ENCODE results near the gene CNGA3.

DNA sequence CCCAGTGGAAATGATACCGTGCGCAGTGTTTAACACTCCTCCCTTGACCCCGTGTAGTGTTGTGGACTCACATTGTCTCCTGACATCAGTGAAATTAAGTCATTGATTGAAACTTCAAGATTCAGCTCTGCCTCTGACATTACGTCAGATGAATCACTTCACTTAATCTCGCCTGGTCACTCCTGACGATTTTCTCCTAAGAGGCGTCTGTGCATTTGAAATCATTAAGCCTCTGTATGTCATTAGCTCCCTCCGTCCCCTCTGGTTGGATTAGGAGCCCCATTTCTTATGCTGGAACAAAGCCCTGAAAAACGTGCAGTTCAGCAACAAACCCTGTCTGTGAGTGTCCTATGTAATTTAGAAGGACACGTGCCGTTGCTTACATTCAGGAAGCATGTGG lies 36.7 kb upstream of the CNGA3 start:
- TF ChIP-seq, protein P1, sequence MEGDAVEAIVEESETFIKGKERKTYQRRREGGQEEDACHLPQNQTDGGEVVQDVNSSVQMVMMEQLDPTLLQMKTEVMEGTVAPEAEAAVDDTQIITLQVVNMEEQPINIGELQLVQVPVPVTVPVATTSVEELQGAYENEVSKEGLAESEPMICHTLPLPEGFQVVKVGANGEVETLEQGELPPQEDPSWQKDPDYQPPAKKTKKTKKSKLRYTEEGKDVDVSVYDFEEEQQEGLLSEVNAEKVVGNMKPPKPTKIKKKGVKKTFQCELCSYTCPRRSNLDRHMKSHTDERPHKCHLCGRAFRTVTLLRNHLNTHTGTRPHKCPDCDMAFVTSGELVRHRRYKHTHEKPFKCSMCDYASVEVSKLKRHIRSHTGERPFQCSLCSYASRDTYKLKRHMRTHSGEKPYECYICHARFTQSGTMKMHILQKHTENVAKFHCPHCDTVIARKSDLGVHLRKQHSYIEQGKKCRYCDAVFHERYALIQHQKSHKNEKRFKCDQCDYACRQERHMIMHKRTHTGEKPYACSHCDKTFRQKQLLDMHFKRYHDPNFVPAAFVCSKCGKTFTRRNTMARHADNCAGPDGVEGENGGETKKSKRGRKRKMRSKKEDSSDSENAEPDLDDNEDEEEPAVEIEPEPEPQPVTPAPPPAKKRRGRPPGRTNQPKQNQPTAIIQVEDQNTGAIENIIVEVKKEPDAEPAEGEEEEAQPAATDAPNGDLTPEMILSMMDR (conservative IDR thresholded peaks at IDR 0.05 in 1 of 2, IDR thresholded peaks at IDR 0.05 in 1 of 2; ENCODE audit: low read depth in 1 of 2, low read length in 2 of 2), result no peak
- no peak for TF ChIP-seq EZH2 (IDR thresholded peaks at IDR 0.05; ENCODE audit: low read length, missing control alignments)

Measured in fibroblast of lung (primary cell).